Activated CD4-positive, CD25-positive, alpha-beta regulatory T cell (primary cell): ENCODE measurements around the gene GTF2E1.
A peak's percentile ranks its signal among the peaks of the same experiment; 100 is the strongest.
"Not testable (repeated sequence)": the region's sequence is repeated elsewhere in the genome, so short reads cannot be mapped to it uniquely, and the experiment has no call there.

Source experiments
- DNase-seq, 4 experiments: peaks; one replicate each; lab custom pipeline; 2025; lab: John Stamatoyannopoulos, UW

Gene GTF2E1

DNA sequence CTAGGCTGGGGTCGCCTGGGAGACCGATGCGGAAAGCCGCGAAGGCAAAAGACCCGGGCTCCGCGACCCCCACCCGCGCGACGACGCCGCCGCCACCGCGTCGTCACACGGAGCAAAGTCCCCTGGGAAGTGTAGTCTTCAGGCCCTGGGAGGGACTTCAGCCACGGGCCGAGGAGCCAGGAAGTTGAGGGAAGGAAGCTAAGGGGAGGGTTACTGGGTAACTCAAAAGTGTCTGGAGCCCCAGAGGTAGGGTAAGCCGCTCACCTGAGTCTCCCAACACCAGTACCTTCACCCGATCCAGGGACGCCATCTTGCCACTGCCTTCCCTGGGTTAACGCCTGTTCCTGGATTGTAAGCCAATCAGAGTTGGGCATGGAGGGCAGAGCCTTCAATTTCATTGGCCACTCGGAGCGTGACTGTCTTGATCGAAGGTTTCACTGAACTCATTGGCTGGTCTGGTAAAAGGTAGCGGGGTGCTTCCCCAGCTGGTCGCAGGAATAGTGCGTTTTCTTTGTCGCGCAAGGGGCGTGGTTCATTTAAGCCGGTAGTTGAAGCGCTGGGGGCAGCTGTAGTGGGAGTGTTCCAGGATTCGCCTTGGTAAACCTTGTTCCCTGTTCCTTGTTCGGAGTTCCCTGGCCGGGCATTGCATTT, at the start of gene GTF2E1, which contains the start of gene RABL3:
TSS of gene GTF2E1 (plus strand) at position 547 of the 651 bp plus-strand sequence. CDS start 7,809 bp downstream, outside the sequence.
TSS of gene RABL3 (minus strand) at position 319 of the 651 bp plus-strand sequence. CDS start at position 310, 9 bp downstream.
- peak; percentile 82 to 90 (median 88) for DNase-seq

DNA sequence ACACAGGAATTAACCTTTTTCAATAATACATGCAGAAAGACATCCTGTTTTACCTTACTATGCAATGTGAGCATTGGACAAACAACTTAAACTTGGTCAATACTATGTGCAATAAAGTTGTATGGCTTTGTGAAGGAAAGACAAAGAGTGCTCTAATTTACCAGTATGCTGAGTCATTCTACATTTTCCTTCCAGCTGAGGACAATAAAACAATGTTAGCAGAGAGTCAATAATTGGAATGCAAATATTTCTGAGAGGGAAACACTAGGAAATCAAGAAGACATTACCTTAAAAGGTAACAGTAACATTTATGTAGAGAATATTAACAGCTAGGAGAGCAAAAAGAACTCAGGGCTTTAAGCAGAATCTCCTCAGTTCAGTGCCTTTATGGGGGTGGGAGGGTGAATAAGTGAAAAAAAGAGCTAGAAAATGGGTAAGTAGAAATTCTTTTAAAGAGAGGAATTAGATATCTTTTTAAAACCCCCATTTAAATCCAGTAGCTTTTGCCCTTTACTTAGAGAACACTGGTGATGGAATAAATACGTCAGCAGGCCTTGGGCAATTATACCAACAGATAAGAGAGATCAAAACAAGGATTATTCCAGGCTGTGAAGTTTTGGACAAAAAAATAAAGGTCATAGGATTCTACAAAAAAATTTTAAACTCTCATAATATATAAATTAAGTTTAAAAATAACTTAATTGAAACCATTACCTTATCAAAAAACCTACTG, 48.9 kb upstream of the GTF2E1 start:
- DNase-seq = no peak

DNA sequence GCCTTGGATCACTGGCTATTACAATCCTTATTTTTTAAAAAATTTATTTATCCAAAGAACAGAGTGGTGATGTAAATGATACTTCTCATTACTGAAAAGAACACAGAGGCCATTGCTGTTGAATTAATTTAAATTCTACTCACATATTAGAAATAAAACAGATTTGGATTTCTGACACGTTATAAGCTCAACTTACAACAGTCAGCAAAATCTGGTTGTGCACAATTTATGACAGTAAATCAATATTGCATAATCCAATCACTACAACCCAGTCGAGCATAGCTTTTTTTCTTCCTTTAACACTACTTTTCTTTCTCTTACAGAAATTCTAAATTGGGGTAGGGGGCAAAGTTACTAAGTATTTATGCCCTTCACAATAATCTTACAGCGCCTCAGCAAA, 43.2 kb upstream of the GTF2E1 start:
- DNase-seq = no peak

DNA sequence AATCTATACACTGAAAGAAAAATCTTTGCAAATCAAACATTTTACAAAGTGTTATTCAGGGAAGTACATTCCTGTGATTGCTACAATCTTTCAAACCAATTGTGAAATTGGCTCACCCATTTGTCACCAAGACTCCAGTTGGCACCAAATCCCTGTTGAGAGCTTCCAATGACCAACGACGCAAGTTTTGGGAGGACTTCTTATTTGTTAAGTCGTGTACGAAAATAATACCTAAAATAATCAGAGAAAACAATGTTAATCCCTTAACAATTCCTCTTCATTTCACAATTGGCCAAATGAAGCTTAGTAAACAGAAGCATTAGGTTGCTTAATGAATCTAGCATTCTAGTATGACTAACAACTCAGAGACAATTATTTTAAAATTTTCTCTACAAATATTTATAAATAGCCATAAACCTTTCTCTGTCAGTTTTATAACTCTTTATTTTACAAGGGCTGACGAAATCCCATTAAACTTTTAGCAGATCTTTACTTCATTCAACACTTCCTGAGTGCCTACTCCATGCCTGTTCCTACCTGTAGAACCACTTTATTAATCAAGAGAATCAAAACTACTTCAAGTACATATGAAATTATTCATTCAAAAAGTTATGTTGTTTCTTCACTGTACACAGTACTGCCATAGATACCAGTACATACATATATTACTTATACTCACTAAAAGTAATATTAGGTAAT, 36.5 kb upstream of the GTF2E1 start:
- no peak for DNase-seq

DNA sequence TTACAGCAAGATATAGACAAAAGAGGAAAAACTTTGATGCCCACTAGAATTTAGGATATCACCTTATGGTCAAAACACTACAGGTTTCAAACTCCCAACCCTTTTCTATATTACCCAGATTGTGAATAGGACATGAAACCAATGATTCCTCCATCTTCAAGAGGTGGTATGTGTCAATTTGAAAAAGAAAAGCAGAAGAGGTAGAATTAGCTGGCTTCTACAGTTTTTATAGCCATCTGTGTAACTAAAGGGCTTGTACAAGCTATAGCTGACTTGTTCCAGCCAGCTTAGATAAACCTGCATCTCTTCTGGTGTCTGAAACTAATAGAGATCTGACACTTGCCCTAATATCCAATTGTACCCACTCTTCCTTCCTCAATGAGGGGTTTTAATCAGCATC, 35.6 kb upstream of the GTF2E1 start:
- DNase-seq = no peak

DNA sequence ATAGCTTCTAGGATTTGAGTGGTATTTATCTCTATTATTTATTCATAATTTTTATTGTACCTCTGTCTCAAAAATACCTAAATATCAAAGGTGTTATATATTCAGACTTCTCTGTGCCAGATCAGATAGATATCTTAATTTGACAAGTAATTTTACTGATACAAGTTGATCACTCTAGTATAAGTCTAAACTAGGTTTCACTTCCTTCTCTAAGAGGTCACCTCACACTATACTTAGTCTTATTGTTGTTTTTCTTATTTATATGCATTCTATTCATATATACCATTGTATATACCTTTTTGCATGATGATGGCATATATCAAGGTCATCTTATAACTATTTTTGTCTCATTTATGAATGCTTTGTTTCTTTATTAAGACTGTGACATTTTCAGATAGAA, 34.1 kb upstream of the GTF2E1 start:
- no peak for DNase-seq

DNA sequence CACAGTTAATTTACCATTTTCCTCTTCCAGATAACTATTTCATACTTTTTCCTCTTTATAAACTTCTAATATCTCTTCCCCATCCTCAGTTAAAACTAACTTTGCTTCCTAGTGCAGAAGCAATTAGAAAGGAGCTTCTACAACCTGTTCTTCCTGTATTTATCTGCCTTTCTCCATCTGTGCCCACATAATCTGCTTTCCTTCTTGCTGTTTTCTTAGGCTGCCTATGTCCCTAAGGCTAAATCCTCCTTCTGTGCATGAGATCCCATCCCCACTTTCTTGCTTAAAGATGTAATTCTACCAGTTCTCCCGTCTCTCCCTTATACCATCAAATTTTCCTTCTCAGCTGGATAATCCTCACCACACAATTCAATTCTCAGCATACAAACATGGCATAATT, 32.2 kb upstream of the GTF2E1 start:
- no peak for DNase-seq

DNA sequence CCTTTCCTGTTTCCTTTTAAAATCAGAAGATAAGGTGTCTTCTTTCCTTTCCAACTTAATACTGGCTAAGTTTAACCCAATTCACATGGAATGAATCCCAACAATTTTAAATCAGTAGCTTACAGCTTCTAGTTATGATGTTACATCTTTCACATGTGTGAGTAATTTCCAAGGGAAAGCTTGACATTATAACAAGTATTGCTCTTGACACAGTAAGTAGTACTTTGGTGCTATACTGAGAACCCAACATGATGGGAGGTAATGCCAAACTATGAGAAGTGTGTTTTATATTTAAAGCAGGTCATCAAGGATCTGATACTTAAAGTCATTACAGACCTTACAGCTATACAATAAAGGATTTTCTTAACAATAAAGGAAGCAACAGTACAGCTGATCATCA, 29.3 kb upstream of the GTF2E1 start:
- no peak for DNase-seq

DNA sequence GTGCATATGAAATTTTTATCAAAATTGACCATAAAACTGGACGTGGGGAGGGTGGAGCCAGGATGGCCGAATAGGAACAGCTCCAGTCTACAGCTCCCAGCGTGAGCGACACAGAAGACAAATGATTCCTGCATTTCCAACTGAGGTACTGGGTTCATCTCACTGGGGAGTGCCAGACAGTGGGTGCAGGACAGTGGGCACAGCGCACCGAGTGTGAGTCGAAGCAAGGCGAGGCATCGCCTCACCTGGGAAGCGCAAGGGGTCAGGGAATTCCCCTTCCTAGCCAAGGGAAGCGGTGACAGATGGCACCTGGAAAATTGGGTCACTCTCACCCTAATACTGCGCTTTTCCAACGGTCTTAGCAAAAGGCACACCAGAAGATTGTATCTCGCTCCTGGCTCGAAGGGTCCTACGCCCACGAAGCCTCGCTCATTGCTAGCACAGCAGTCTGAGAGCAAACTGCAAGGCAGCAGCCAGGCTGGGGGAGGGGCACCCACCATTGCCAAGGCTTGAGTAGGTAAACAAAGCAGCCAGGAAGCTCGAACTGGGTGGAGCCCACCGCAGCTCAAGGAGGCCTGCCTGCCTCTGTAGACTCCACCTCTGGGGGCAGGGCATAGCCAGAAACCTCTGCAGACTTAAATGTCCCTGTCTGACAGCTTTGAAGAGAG, 23.2 kb upstream of the GTF2E1 start:
- peak in 3 of 4 experiments; percentile 9 to 78 (median 73) for DNase-seq

DNA sequence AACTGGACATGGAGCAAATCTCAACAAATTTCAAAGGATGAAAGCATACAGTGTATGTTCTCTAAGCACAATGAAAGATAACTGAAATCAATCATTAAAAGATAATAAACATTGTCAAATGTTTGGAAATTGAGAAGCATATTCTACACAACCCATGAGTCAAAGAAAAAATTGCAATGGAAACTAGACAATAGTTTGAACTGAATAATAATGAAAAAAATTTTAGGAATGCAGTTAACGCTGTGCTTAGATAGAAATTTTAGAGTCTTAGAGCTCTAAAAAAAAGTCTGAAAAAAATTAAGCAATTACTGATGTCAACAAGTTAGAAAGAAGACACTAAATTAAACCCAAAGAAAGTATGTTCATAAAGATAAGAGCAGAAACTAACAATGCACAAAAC, 15.8 kb upstream of the GTF2E1 start:
- no peak for DNase-seq

DNA sequence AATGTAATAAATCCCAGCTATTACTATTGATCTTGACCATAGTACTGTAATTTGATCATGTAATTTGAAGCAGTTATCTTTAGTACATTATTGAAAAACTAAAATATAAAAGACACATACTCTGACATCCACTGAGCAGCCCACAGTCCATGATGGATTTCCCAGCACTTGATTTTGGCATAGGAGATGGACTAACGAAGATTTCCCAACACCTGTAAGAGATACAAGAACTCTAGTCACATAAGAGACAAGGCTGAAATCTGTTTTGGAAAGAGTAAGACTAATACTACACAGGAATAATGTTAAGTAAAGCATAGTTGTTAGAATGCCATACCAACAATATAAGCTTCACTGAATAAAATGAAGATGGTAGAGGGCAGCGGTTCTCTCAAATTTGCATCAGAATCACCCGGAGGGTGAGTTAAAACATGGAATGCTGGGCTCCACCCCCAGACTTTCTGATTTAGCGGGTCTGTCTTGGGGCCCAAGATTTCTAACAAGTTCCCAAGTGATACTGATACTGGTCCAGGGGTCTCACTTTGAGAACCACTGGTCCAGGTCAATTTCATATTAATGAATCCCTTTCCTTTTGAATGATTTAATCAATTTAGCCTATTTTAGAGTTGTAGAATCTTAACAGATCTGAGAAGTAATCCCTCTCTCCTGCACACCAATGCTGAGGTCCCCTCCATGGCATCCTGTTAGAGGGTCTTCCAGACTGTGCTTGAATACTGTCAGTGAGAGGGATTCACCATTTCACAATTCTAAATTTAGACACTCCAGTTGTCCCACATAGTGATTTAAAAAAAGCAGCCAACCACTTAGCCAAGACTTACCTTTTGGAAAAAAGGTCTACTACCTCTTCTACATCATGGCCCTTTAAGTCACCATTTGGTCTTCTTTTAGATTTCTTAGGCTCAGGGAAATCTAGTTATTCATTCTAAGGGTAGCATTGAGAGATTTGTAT, 11.7 kb upstream of the GTF2E1 start:
- DNase-seq = no peak

DNA sequence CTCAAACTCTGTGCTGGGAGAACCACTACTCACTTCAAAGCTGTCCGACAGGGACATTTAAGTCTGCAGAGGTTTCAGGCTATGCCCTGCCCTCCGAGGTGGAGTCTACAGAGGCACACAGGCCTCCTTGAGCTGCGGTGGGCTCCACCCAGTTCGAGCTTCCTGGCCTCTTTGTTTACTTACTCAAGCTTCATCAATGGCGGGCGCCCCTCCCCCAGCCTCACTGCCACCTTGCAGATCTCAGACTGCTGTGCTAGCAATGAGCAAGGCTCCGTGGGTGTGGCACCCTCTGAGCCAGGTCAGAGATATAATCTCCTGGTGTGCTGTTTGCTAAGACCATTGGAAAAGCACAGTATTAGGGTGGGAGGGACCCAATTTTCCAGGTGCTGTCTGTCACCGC, 4.5 kb upstream of the GTF2E1 start:
- not testable (repeated sequence) for DNase-seq

DNA sequence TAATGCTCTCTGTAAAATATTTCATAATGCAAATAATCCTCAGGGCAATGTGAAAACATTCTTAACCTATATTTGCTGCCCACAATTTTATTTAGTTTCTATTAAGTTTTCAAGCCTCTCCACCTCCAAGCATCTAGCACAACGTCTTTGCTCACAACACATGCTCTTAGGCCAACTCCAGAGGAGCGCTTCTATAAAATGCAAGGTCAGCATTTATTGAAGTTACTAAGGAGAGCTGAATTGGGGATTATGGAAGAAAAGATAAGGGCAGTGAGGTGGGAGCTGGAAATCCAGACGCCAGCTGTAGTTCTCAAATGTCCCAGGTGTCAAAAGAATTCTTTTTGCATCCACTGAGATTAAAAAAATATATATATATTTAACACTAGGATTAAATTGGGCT, 1.2 kb upstream of the GTF2E1 start:
- no peak for DNase-seq

DNA sequence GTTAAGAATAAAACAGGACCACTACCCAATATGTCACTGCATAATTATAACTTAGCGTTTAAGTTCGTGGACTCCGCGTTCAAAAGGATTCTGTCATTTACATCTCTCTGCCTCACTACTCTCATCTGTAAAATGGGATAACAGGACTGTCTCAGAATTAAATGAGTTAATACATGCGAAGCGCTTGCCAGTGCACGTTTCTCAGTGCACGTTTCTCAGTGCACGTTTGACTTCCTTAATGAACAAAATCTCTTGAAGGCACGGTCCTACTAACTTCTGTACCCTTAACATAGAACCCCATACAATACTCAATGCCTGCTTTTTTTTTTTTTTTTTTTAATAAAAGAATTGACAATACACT, 727 bp upstream of the GTF2E1 start:
- no peak for DNase-seq

DNA sequence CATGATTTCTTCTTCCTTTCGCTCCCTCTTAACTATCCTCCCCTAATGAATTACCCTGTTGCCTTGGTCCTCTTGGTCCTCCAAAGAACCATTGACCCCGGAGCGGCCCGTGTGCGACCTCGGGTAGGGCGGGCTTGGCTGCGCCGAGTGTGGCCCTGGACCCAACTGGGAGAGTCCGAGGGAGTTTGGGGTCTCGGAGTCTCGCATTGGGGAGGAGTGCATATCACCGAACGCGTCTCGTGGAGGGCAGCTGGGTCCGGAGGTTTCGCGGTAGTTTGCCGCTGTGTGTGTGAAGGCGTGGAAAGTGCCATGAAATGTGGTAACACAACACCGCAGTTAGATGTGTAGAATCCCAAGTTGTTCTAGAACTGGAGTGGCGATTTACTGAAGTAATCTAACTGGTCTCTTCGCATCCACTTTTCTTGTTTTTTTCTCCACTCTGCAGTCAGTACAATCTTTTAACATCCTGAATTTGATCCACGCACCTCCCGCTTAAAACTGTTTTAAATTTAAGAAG, 363 bp downstream of the GTF2E1 start:
- no peak for DNase-seq

DNA sequence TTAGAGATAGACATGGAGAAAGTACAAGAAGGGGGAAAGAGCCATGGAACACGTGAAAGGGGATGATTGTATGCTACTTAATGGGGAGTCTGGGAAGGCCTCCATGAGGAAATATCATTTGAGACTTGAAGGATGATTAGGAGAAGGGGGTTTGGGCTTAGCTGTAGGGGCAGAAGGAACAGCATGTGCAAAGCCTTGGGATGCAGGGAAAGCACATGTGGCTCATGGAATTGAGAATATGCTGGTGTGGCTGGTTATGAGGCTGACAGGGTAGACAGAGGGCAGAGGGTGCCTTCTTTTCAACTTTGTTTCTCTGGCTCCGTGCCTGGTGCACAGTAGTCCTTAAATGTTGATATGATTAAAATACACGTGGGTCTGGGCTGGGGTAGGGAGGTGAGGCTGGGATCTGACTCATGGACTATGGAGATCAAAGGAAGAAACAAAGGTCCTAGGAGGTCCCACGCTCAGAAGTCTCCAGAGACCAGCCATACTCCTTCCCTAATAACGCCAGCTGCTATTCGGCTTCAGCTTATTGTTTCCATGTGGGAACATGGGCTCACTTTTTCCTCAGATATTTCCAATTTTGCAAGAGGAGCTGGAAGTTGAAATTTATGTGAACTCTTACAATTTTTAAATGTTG, 1.1 kb downstream of the GTF2E1 start:
- DNase-seq = no peak

DNA sequence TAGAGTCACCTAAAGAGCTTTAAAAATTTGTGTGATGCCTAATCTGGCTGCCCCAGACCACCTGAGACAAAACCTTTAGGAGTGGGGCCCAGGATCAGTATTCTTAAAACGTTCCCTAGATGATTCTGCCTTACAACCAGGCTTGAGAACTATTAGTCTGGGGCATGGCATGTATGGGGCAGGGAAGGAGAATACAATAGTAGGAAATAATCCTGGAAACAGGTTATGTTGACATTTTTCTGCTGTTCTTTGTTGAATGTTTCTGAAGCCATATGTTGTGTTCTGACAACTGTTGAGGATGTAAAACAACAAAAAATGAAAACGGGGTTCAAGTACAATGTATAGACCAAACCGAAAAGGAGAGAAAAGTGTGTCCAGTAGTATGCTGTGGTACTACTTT, 2.9 kb downstream of the GTF2E1 start:
- no peak for DNase-seq

DNA sequence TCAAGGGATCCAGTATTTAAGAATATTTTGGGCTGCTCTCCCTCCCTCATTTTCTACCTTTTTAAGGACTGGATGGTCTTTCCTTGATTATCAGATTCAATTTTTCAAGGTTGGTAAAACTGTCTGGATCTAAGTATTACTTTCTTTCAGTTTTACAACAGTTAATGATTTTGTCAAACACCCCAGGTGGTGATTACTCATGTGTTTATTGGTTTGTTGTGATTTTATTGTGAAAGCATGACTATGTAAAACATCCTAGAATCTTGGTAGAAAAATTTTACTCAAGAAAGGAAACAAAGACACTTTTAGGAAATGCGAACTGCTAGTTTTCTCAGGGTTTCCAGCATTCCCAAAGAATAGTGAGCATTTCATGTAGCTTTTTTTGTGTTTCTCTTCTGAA, 7.3 kb downstream of the GTF2E1 start:
- DNase-seq = no peak

DNA sequence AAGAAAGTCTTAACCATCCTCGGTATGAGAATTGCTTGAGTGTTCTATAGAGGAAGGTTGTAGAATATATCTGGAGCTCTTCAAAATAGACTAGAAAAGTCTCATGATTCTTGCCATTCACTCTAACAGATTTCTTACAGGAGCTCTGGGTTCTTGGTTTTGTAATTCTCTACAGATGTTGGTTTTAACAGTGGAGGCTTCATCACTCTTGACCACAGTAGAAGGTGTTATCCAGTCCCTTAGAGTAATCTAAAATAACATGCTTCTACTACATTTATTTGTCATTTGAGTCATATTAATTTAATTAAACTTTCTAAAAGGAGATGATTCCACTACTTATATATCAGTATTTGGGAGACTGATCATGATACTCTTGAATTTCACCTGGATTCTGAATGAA, 9.7 kb downstream of the GTF2E1 start:
- no peak for DNase-seq

DNA sequence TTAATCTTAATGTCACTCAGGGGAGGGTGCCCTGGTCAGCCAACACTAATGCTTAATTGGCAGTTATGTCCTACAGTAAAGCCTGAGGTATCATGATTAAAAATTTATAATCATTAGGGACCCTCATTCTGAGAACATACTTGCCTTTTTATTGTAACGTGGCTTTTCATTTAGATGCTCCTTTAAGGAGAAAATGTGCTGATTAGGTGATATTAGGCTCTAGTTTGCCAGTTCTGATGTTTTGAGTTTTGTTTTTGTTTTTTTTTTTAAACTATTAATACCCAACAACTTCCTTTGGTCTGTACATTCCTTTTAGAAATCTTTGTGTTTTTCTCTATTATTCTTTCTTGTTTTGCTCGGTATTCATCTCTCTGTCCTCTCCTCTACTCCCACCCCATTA, 10.3 kb downstream of the GTF2E1 start:
- no peak for DNase-seq

DNA sequence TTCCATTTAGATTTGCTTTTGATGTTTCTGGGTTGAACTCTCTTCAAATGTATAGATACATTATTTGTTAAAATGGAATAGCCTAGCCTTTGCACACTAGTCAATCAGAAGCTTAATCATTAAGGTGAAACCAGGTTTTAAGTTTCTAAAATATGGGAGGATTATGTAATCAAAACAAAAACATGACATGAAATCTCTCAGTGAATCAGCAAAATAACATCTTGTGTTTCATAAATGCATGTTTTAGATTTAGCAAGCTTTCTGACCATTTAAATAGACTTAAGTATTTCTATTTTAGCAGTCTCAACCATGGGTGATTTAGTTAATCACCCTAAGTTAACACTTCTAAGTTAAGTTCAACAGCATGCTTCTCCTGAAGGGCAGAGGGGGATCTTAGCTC, 11.3 kb downstream of the GTF2E1 start:
- DNase-seq = no peak
